NCI-H1092 (cell line): ENCODE data around the gene MIER3.

Experiments used
- DNase-seq: peaks from one replicate; lab custom pipeline; 2025; lab: John Stamatoyannopoulos, UW

Gene MIER3

GRCh38 chr5:56896763-56897162, 55.2 kb downstream of the MIER3 start:
- DNase-seq = no peak

- no peak for DNase-seq
Observed at GRCh38 chr5:56893251-56893951, 58.5 kb downstream of the MIER3 start.

- no peak for DNase-seq
Observed at GRCh38 chr5:56881571-56881970, 70.4 kb downstream of the MIER3 start.

- DNase-seq = no peak
Observed at GRCh38 chr5:56876327-56876726, 75.6 kb downstream of the MIER3 start.

GRCh38 chr5:56873056-56873455, 78.9 kb downstream of the MIER3 start:
- DNase-seq = no peak

GRCh38 chr5:56871777-56872176, 80.1 kb downstream of the MIER3 start:
- DNase-seq = no peak
